GM21381 (cell line): ENCODE data around the gene PRDM10.

Experiments
- ATAC-seq: cut with Tn5 transposase; IDR thresholded peaks from one replicate; pipeline ENCODE4 v1.9.1; 2021; ENCODE audit warnings: mild to moderate bottlenecking, moderate library complexity; ENCODE audit not compliant: unreplicated experiment

PRDM10 gene

GRCh38 chr11:129950101-129951091, 52.2 kb downstream of the PRDM10 start:
- no peak for ATAC-seq

DNA sequence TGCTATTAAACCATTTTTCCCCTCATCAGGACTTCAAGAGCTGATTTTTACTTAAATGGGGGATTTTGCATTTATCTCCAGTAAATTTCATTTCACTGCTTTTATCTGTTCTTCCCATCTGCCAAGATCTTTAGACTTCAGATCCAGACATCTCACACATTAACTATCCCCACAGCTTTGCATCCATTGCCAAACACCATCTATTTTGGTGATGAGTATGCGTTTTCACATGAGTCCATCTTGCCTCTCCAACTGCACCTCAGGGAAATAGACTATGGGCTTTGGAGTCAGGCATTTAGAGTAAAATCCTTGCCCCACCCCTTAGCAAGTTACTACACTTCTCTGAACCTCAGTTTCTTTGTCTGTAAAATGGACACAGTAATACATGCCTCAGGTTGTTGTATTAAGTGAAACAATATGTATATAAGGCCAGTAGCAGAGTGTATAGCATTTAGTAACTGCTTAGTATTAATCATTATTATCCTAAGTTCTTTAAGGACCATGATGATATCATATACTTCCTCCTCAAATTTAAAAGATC, 53.6 kb downstream of the PRDM10 start:
- no peak for ATAC-seq

DNA sequence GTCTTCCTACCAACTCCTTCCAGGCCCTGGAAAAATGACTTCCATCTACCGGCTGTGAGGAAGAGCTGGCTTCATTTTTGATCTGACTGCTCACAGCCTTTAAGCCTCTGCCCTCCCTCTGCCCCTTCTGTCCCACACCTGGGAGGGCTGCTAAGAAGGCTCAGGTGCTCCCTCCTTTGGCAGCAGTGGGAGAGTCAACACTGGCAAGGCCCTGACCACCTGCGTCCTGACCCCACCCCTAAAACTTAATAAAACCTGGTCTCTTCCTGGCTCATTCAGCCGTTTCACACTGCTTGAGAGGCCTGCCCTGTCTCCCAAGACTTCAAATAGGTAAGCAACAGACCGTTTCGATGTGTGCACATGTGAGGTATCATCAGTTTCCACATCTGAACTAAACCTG, 55.2 kb downstream of the PRDM10 start:
- ATAC-seq, result no peak

DNA sequence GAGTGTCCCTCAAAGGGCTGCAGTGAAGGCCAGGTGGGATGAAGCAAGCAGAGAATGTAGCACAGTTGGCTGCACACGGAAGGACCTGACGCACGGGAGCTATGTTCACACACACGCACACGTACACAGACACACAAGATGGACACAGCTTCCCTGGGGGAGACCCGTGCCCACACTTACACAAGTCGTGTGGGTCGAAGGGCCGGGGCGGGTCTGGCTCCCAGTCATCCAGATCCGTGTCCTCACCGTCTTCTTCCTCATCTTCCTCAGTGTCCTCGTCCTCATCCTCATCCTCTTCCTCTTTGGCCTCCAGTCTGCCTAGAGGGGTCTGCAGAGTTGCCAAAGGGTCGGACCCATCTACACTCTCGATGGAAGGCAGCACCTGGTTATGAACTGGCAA, 55.7 kb downstream of the PRDM10 start:
- no peak for ATAC-seq

- no peak for ATAC-seq
Observed at GRCh38 chr11:129946256-129946655, 56.4 kb downstream of the PRDM10 start.

- no peak for ATAC-seq
Observed at GRCh38 chr11:129945373-129945772, 57.3 kb downstream of the PRDM10 start.

- ATAC-seq, result no peak
Observed at GRCh38 chr11:129944696-129945095, 57.9 kb downstream of the PRDM10 start.

- no peak for ATAC-seq
Observed at GRCh38 chr11:129943036-129943435, 59.6 kb downstream of the PRDM10 start.

- no peak for ATAC-seq
Observed at GRCh38 chr11:129939510-129939909, 63.1 kb downstream of the PRDM10 start.

- ATAC-seq, result no peak
Observed at GRCh38 chr11:129938764-129939163, 63.9 kb downstream of the PRDM10 start.

DNA sequence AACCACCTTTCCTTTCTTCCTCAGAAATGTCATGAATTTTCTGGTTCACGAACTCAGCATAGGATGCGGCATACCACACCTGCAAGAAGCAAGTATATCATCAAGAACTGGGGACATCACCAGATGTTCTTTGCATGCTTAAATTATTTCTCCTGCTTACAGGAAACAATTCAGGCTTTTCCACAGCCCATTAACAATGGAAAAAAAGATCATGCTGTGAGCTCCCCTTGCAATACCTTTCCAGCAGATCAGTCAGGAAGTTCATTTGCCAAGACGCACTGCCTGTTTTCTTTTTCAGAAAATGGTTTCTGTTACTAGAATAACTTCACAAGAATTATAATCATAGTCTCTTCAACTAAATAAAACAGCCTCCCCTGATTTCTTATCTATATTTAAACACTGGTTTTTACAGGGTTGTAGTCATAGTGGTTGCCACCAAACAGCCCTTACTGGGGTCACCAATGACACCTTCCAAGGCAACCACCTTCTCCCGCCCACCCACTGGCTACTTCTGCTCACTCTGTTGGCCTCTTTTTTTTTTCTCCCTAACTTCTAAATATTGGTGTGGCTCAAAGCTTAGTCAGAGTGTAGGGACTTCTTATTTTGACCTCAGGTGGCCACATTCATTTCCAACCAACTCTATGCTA, 64.9 kb downstream of the PRDM10 start:
- no peak for ATAC-seq

GRCh38 chr11:129935723-129936122, 66.9 kb downstream of the PRDM10 start:
- ATAC-seq, result no peak

- ATAC-seq, result no peak
Observed at GRCh38 chr11:129933891-129934290, 68.7 kb downstream of the PRDM10 start.

DNA sequence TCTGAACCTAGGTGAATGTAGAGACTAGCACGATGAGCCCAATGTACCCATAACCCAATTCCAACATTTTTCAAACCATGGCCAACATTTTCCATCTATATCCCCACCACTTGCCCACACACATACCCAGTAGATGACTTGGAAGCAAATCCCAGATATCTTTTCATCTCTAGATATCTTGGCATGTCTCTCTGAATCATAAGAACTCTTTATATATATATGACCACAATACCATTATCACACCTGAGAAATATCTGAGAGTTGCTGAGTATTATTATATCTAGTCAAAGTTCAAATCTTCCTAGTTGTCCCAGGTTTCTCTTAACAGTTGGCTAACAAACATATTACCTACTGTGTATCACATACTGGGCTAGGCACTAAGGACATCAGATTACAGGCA, 69.4 kb downstream of the PRDM10 start:
- no peak for ATAC-seq

- ATAC-seq, result no peak
Observed at GRCh38 chr11:129932381-129933067, 70.1 kb downstream of the PRDM10 start.

DNA sequence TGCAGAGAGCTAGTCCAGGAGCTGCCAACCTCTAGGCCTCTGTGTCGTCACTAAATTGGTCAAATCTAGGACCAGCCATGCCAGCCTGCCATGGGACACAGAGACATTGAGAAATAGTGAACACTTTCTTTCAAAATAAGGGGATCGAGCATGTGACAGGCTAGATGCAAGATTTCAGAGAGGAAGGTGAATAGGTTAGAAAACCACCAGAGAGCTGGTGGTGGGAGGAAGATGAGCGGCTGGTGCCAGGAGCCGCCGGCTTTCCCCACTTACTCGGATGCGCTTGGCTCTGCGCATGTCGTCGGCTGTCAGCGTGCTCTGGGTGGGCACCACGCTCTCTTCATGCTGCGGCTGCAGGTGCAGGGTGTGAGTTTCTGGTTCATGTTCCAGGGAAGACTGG, 71.9 kb downstream of the PRDM10 start:
- ATAC-seq, result no peak

DNA sequence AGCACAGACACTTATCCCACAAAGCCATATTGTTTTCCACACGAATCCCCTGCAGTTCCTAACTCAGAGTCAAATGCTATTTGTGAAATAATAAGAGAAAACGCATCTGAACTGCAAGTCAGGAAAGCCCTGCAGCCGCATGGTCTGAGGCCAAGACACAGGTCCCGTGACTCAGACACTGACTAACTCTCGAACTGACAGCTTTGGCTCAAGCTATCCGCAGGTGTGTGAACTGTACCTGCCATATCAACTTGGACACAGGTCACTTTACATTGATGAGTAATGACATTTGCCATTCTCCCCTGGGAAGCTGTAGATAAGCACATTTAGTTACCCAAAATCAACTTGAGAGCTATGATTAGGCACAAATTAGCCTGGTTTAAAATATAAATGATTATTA, 72.3 kb downstream of the PRDM10 start:
- no peak for ATAC-seq

DNA sequence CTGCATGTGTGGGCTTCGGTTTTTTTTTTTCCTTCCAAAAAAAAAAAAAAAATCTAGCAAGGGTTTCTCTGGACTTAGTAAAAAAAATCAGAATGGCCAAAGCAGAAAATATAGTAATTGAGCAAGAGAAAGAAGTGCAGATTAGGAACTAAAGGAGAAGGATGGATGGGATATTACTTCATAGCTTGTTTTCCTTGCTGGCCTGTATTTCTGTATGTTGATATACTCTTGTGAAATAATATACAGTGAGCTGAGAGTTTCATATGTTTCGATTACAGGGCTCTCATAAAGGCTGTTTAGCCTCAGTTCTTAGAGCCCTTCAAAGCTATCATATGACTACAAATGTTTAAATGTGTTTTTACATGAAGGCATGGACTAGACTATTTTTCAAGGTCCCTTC, 72.9 kb downstream of the PRDM10 start:
- ATAC-seq, result no peak

- ATAC-seq, result no peak
Observed at GRCh38 chr11:129928923-129929692, 73.5 kb downstream of the PRDM10 start.

DNA sequence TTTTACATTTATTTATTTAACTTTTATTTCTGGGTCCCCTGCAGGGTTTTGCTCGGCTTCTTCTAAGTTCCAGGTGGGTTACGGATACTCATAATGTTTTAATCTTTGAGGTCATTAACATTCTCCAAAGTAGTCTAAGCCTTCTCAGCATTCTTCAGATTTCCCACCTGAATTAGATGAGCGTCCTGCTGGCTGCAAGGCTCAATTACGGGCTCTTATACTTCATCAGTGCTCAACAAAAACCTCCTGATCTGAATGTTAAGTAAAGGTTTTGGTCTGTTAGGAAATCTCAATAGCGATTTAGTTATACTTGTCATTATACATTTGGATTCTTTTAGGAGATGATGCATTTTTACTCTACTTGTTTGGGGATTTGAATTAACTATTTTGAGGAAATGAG, 80.0 kb downstream of the PRDM10 start:
- ATAC-seq, result no peak

- no peak for ATAC-seq
Observed at GRCh38 chr11:129918361-129918760, 84.3 kb downstream of the PRDM10 start.
